ENCODE measurements around the gene TENT5A.
A peak's percentile ranks its signal among the peaks of the same experiment; 100 is the strongest.
"Not testable (repeated sequence)": the region's sequence is repeated elsewhere in the genome, so short reads cannot be mapped to it uniquely, and the experiment has no call there.

TENT5A gene

DNA sequence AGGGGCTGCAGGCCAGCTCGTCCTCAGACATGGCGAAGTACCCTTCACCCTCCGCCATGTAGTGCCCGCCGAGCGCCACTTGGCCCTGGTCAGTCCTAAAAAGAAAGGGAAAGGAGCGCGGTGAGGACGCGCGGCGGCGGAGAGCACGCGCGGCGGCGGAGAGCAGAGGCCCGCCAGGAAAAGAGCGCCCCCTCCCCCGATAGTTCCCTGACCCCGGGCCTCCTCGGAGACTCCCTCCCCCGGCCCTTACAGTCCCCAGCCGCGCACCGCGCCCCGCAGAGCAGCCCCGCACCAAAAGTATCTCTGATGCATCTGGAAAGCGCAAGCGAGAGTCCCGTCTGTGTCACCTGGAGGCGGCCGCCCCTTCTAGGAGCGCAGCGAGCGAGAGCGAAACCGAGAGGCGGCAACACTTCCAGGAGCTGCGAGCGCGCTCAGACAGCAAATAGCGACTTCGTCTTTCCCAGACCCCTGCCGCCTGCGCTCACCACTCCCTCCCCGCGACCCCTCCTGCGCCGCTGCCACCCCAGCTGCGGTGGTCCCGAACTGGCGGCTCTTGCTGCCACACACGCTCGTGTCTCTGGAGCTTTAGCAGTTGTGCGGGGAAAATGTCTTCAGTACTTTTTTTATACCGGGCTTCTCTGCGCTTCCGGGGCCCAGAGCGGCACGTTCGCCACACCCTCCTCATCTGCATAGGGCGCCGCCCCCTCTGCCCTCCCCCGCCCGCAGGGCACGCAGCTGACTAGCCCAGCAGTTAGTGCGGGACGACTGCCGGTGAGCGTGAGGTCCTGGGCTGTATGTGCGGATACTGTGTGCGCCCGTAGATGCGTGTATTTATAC, at the start of gene TENT5A:
Gene TENT5A, minus strand, starts transcription at position 598 of the 837 bp plus-strand sequence. Its CDS starts 540 bp downstream, at position 58.
- peak; percentile 59 for DNase-seq (ENCODE audit: low read depth, low spot score)

GRCh38 chr6:81801489-81801888, 49.0 kb upstream of the TENT5A start:
- no peak for DNase-seq (ENCODE audit: low read depth, low spot score)

- DNase-seq (ENCODE audit: low read depth, low spot score), result no peak
Measured at GRCh38 chr6:81800666-81801065, 48.2 kb upstream of the TENT5A start.

DNA sequence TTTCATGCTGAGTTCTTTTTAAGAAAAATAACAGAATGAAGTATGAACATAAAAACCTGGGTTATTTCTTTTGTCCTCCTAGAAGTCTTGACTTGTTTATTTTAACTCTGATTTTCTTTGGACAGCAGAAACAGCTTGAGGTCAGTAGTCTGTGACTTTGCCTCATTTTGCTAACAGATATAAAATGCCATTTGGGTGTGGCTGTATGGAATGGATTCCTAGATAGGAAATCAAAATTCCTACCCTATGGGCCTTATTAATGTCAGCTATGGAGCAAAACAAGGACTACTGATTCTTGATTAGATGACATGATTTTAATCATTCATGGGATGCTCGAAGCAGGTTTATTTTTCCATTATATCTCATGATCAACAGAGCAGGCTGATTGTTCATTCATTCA, 46.8 kb upstream of the TENT5A start:
- DNase-seq (ENCODE audit: low read depth, low spot score), result no peak

DNA sequence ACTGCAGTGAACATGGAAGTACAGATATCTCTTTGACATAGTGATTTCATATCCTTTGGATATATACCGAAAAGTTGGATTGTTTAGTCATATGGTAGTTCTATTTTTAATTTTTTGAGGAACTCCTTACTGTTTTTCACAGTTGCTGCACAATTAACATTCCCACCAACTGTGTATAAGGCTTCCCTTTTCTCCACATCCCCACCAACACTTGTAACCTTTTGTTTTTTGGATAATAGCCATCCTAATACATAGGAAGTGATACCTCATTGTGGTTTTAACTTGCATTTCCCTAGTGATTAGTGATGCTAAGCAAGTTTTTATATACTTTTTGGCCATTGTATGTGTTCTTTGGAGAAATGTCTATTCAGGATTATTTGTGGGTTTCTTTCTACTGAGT, 45.1 kb upstream of the TENT5A start:
- DNase-seq (ENCODE audit: low read depth, low spot score), result no peak

GRCh38 chr6:81795890-81796289, 43.4 kb upstream of the TENT5A start:
- no peak for DNase-seq (ENCODE audit: low read depth, low spot score)

GRCh38 chr6:81793821-81794475, 41.5 kb upstream of the TENT5A start:
- no peak for DNase-seq (ENCODE audit: low read depth, low spot score)

- no peak for DNase-seq (ENCODE audit: low read depth, low spot score)
Measured at GRCh38 chr6:81792826-81793225, 40.3 kb upstream of the TENT5A start.

GRCh38 chr6:81791756-81792155, 39.3 kb upstream of the TENT5A start:
- no peak for DNase-seq (ENCODE audit: low read depth, low spot score)

GRCh38 chr6:81790034-81790433, 37.6 kb upstream of the TENT5A start:
- no peak for DNase-seq (ENCODE audit: low read depth, low spot score)

DNA sequence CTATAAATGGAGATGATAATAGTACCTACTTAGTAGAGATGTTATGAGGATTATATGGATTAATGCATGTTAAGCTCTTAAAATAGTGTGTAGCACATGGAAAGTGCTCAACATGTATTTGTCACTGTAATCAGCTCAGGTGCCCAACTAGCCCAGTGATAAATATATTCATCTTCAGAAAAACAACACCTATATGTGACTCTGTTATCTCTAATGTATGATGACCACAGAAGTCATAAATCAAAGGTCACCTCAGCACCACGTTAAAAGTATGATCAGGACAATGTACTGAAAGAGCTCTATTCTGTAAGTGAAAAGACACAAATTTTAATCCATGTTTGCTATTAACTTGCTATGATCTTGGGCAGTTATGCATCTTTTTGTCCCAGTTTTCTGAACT, 36.8 kb upstream of the TENT5A start:
- DNase-seq (ENCODE audit: low read depth, low spot score), result no peak

- no peak for DNase-seq (ENCODE audit: low read depth, low spot score)
Measured at GRCh38 chr6:81788748-81789147, 36.3 kb upstream of the TENT5A start.

DNA sequence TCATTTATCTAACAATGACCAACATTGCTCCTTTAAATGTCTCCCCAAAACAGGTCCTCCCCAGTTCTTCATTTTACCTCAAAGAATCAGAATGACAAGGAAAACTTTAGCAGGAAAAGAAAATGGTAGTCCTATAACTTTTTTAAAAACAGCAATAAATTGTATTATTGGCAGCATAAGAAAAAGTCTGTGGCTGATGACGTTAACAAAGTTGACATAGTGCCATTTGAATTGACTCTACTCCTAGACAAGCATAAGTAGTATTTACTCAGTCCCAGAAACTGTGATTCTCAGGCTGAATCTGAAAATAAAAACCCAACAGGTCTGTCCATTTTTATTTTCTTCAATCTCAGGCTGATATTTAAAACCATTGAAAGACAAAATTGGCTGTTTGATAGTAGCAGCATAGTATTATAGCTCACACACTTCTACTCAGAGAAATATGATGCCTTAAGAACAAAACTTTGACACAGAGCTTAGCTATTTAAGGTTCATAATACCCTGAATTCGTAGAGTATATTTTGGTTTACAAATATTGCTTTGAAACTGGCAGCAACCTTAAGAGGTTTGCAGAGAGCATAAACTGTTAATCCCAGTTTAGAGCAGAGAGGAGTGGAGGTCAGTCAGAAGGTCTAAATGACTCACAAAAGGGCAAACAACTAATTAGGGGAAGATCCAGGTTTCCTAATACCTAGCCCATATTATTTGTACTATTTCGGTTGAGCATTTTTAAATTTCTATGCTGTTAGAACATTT, 35.0 kb upstream of the TENT5A start:
- DNase-seq (ENCODE audit: low read depth, low spot score), result no peak

DNA sequence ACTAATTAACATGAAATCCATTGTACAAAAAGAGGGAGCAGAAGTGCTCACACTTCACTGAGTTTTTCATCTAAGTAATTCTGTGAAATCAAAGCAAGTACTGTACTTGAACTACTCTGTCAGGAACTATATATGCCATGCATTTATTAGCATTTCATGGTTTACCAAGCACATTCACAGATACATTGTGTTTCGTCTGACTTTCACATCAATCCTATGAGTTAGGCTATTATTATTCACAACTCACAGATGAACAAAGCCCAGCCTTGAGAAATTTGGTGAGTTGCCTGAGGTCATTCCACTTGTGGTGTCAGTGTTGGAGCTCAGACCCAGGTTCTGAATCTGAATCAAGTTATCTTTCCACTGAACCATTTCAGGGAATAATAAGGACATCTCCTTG, 33.7 kb upstream of the TENT5A start:
- DNase-seq (ENCODE audit: low read depth, low spot score), result no peak

DNA sequence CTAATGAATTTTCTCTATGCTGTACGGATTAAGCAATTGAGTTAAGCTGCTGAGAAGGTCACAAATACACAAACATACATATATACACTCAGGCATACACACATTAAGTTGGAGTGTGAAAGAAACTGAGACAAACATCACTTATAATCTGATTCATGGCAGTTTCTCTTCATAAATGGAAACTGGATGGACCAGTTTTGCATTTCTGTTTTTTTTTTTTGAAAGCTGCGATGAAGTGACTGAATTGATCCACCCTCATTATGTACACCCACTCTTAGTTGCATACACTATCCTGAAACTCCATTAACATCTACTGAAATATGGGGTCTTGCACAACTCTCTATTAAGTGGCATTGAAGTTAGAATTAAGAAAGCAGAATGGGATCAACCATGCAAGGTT, 32.9 kb upstream of the TENT5A start:
- no peak for DNase-seq (ENCODE audit: low read depth, low spot score)

DNA sequence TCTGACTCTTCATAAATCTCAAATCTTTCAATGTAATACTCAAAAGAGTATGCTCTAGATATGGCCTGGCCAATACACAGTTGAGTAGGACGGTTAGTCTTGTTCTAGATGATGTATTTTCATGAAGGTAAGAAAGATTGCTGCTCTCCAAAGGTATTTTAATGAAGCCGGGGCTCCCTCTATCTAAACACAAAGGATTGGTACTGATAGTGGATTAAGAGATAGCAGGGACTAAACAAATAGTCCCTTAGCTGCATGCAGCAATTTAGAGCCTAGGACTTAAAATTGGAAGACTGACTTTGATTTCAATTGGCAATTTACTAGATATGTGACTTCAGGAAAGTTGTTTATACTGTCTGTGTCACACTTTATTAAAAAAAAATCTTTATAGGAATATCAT, 31.4 kb upstream of the TENT5A start:
- DNase-seq (ENCODE audit: low read depth, low spot score), result no peak

- no peak for DNase-seq (ENCODE audit: low read depth, low spot score)
Measured at GRCh38 chr6:81781624-81782023, 29.1 kb upstream of the TENT5A start.

- DNase-seq (ENCODE audit: low read depth, low spot score), result no peak
Measured at GRCh38 chr6:81777586-81778268, 25.2 kb upstream of the TENT5A start.

DNA sequence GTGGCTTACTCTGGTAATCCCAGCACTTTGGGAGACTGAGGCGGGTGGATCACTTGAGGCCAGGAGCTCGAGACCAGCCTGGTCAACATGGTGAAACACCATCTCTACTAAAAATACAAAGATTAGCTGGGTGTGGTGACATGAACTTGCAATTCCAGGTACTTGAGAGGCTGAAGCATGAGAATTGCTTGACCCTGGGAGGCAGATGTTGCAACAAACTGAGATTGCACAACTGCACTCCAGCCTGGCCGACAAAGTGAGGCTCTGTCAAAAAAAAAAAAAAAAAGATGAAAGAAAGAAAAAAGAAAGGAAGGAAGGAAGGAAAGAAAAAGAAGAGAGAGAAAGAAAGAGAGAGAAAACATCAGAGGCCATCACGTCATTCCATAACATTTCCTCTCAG, 23.7 kb upstream of the TENT5A start:
- DNase-seq (ENCODE audit: low read depth, low spot score), result not testable (repeated sequence)

DNA sequence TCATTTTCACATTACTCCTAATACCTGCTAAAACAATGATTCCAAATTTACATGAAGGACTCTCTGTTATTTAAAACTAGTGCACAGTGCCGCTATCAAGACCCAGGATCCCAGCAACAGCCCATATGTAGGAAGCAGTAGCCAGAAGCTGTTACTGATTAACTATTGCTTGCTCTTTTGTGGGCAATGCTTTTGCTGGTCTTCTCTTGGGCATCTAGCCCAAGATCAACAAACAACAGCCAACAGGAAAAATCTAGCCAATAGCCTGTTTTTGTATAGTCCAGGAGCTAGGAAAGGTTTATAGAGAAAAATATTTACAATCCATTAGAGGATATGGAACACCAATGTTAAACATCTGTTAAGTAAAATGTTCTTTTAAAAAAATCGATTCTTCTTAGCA, 22.1 kb upstream of the TENT5A start:
- DNase-seq (ENCODE audit: low read depth, low spot score), result no peak

DNA sequence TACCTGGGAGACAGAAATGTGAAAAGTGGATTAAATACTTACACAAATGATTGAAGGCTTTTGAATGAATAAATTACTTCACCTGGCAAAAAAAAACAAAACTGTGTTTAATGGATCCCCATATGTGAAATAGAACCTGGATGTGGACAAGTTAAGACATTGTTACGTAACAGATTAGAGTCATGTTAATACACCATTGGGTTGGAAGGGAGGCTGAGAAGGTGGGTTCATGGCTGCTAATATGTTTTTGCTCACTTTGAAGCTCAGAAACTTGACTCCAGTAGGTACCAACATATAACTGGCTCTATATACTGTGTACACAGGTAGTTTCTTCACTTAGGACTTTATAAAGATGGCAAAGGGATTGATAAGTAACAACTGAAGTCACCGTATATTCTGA, 21.4 kb upstream of the TENT5A start:
- no peak for DNase-seq (ENCODE audit: low read depth, low spot score)

DNA sequence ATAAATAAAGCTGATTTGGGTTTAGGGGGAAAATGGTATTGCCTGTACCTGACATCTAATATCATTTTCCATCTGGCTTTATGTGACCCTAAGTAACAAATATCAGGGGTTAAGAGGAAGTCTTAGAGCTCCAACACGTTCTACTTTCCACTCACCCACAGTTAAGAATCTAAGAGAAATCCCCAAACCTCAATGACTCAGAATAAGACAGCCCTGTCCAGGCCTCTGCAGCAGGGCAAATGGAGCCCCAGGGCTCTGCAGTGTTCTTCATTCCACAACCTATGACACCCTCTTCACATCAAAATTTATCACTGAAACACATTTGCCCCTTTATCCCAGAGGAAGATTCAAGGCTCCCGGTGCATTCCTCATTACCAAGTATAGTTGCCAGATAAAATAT, 20.3 kb upstream of the TENT5A start:
- DNase-seq (ENCODE audit: low read depth, low spot score), result no peak

All from activated CD4-positive, CD25-positive, alpha-beta regulatory T cell treated with anti-CD3 and anti-CD28 coated beads, Interleukin-2, amount 50 U/mL, for 16 hours (primary cell).